ENCODE data around the gene CAT. TPM values are rescaled to one million over a fixed set of nuclear protein-coding genes. Genes with fewer than 3 reads are reported as not detected.

CAT gene
- polyA plus RNA-seq, 1 of the 3 experiments (the other 2 are of a cell fraction): 26.6 TPM

DNA sequence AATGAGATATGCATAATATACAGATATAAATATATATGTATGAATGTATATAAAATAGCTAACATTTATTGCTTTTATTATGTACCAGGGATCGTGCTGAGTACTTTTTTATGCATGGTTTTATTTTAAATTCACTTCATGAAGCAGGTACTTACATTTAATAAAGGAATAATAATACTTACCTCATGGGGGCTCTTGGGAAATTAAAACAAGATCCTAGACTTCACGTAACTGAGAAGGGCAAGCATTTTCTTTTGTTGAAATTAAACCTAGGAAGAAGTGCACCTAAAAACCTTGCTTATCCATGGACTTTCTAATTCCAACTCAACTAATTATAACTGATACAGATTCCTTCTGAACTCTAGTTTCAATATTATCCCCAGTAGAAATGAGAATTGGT lies 40.9 kb upstream of the CAT start:
- H3K79me2 ChIP-seq (ENCODE audit: insufficient read depth): no peaks in the 10 kb centered on the region
- no peaks in the 10 kb centered on the region for H3F3A ChIP-seq (replicated peaks; ENCODE audit: insufficient read depth)
- H4K20me1 ChIP-seq (ENCODE audit: insufficient read depth): no peaks in the 10 kb centered on the region
- 61% methylated on average over 2 of the region's 2 CpGs for WGBS (ENCODE audit: low lambda C conversion rate)
- DNase-seq: no peak
- H3K9ac ChIP-seq: no peak overlapping the region
- no peaks in the 10 kb centered on the region for H3K36me3 ChIP-seq (replicated peaks in 1 of 2; ENCODE audit: control insufficient read depth in 1 of 2, insufficient read depth in 2 of 2, low read length in 1 of 2)
- H3K27ac ChIP-seq (ENCODE audit: low read depth in 2 of 2, low read length in 1 of 2): no peak overlapping the region
- H3K4me2 ChIP-seq: no peak overlapping the region
- ChIA-PET CTCF (no interaction called here), POLR2A (no interaction called here)
- peaks cover 0 to 22% of the 10 kb centered on the region in 2 experiments; a peak in 2 of 4 replicates for H3K4me1 ChIP-seq (ENCODE audit: control insufficient read depth in 1 of 2, insufficient read depth in 2 of 2, low read depth in 1 of 2, low read length in 1 of 2)
- H3K9me3 ChIP-seq: no peaks in the 10 kb centered on the region; the same call in 1 of the 2 replicates
- no peak overlapping the region for H2AFZ ChIP-seq (ENCODE audit: low read depth)
- no peaks in the 10 kb centered on the region for H3K27me3 ChIP-seq (ENCODE audit: insufficient read depth)
- no peak for TF ChIP-seq EP300 (IDR thresholded peaks at IDR 0.05; ENCODE audit: borderline replicate concordance in 1 of 2, low read depth in 1 of 2, low read length in 1 of 2)
- no peak for TF ChIP-seq CHD2 (IDR thresholded peaks at IDR 0.05; ENCODE audit: low read length, partially characterized antibody)
- no peak for TF ChIP-seq GATA2 (CRISPR knock-in tag; IDR thresholded peaks at IDR 0.05)
- no peak for TF ChIP-seq ELF1 (IDR thresholded peaks at IDR 0.05)
- no peak for TF ChIP-seq YY1 (IDR thresholded peaks at IDR 0.05; ENCODE audit: low read depth)
- no peak for TF ChIP-seq FOXM1 (IDR thresholded peaks at IDR 0.05; ENCODE audit: low read depth)
- TF ChIP-seq TEAD4 (IDR thresholded peaks at IDR 0.05; ENCODE audit: borderline replicate concordance, insufficient read depth): no peak
- TF ChIP-seq, protein P1, sequence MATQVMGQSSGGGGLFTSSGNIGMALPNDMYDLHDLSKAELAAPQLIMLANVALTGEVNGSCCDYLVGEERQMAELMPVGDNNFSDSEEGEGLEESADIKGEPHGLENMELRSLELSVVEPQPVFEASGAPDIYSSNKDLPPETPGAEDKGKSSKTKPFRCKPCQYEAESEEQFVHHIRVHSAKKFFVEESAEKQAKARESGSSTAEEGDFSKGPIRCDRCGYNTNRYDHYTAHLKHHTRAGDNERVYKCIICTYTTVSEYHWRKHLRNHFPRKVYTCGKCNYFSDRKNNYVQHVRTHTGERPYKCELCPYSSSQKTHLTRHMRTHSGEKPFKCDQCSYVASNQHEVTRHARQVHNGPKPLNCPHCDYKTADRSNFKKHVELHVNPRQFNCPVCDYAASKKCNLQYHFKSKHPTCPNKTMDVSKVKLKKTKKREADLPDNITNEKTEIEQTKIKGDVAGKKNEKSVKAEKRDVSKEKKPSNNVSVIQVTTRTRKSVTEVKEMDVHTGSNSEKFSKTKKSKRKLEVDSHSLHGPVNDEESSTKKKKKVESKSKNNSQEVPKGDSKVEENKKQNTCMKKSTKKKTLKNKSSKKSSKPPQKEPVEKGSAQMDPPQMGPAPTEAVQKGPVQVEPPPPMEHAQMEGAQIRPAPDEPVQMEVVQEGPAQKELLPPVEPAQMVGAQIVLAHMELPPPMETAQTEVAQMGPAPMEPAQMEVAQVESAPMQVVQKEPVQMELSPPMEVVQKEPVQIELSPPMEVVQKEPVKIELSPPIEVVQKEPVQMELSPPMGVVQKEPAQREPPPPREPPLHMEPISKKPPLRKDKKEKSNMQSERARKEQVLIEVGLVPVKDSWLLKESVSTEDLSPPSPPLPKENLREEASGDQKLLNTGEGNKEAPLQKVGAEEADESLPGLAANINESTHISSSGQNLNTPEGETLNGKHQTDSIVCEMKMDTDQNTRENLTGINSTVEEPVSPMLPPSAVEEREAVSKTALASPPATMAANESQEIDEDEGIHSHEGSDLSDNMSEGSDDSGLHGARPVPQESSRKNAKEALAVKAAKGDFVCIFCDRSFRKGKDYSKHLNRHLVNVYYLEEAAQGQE (IDR thresholded peaks at IDR 0.05; ENCODE audit: low read depth, low read length): no peak
- TF ChIP-seq, protein P2, sequence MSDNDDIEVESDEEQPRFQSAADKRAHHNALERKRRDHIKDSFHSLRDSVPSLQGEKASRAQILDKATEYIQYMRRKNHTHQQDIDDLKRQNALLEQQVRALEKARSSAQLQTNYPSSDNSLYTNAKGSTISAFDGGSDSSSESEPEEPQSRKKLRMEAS (IDR thresholded peaks at IDR 0.05; ENCODE audit: low read depth): no peak
- no peak for TF ChIP-seq JUND (IDR thresholded peaks at IDR 0.05)
- no peak for TF ChIP-seq FOSL2 (IDR thresholded peaks at IDR 0.05; ENCODE audit: borderline replicate concordance, low read depth)
- no peak for TF ChIP-seq FOXJ3 (CRISPR knock-in tag; IDR thresholded peaks at IDR 0.05)
- TF ChIP-seq, protein P3, sequence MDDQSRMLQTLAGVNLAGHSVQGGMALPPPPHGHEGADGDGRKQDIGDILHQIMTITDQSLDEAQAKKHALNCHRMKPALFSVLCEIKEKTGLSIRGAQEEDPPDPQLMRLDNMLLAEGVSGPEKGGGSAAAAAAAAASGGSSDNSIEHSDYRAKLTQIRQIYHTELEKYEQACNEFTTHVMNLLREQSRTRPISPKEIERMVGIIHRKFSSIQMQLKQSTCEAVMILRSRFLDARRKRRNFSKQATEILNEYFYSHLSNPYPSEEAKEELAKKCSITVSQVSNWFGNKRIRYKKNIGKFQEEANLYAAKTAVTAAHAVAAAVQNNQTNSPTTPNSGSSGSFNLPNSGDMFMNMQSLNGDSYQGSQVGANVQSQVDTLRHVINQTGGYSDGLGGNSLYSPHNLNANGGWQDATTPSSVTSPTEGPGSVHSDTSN (IDR thresholded peaks at IDR 0.05): no peak
- no peak for TF ChIP-seq RXRA (IDR thresholded peaks at IDR 0.05; ENCODE audit: borderline replicate concordance, low read depth)
- TF ChIP-seq SIN3A (IDR thresholded peaks at IDR 0.05; ENCODE audit: borderline replicate concordance, low read depth, low read length): no peak
- TF ChIP-seq TAF1 (IDR thresholded peaks at IDR 0.05; ENCODE audit: borderline replicate concordance, low read depth, low read length): no peak
- no peak for TF ChIP-seq RCOR1 (IDR thresholded peaks at IDR 0.05; ENCODE audit: low read length)
- TF ChIP-seq NFIC (IDR thresholded peaks at IDR 0.05; ENCODE audit: borderline replicate concordance): no peak
- H3K4me3 ChIP-seq (ENCODE audit: low read depth in 2 of 2, low read length in 1 of 2): no peak overlapping the region
- no peaks in the 10 kb centered on the region for H3K9me2 ChIP-seq
